ENCODE results near the gene TNFSF18.
A peak's percentile ranks its signal among the peaks of the same experiment; 100 is the strongest.

TNFSF18 gene

GRCh38 chr1:173042806-173043205 is 7.9 kb downstream of the TNFSF18 start:
- TF ChIP-seq CTCF (conservative IDR thresholded peaks at IDR 0.05; ENCODE audit: low read depth, low read length), result no peak
- H3K4me3 ChIP-seq (ENCODE audit: low read depth, low read length), result no peak overlapping the region
- peak; percentile 63 for DNase-seq (ENCODE audit: low read depth)

GRCh38 chr1:173039626-173040025 is 11.1 kb downstream of the TNFSF18 start:
- no peak for DNase-seq (ENCODE audit: low read depth)
- no peak overlapping the region for H3K4me3 ChIP-seq (ENCODE audit: low read depth, low read length)

DNA sequence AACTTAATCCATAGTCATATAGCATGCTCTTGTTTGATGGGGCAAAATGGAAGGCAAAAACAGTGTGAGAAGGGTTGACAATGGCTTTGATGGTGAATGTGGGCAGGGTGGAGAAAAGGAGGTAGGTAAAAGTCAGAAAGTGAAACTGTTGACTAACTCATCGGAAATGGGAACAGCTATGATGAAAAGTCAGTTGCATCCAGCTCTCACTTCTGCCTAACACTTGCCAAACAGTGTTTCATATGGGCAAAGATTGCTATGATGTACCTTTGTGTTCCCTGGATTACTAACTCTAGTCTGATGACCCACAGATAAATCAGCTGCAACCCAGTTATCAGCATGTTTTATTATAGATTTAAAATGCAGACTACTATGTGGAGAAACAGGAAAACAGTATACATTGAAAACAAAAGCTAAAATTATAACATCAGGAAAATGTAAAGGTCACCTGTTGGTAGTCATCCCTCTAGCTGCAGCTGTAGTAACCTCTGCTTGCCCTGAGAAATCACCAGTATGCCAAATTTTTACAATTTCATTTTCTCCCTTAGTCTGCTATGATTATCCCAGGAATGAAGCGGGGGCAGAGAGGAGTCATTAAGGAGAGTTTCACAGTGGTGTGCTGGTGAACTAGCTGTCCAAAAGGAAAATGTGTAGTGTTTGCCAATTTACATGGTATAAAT is 11.7 kb downstream of the TNFSF18 start:
- no peak overlapping the region for H3K4me3 ChIP-seq (ENCODE audit: low read depth, low read length)
- TF ChIP-seq CTCF (conservative IDR thresholded peaks at IDR 0.05; ENCODE audit: low read depth, low read length), result no peak
- DNase-seq (ENCODE audit: low read depth), result no peak

More at GRCh38 chr1:173039626-173040025, 11.1 kb downstream of the TNFSF18 start:
- no peak for TF ChIP-seq CTCF (conservative IDR thresholded peaks at IDR 0.05; ENCODE audit: low read depth, low read length)

DNA sequence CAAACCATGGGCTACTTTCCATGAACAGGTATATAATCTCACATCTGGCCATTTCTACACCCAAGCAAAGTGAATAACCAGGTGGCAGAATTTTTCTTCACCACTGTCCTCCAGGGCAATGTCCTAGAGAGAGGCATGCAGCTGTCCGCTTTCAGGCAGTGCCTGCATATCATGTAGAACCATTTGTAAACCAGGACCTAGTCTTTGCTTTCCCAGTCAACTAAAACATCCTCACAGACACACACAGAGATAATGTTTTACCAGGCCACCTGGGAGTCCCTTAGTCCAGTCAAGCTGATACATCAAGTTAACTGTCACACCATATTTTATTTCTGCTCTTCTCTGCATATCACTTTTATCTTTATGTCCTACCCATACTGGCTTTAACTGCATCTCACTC is 26.2 kb downstream of the TNFSF18 start:
- H3K4me3 ChIP-seq (ENCODE audit: low read depth, low read length), result no peak overlapping the region
- no peak for TF ChIP-seq CTCF (conservative IDR thresholded peaks at IDR 0.05; ENCODE audit: low read depth, low read length)
- no peak for DNase-seq (ENCODE audit: low read depth)

DNA sequence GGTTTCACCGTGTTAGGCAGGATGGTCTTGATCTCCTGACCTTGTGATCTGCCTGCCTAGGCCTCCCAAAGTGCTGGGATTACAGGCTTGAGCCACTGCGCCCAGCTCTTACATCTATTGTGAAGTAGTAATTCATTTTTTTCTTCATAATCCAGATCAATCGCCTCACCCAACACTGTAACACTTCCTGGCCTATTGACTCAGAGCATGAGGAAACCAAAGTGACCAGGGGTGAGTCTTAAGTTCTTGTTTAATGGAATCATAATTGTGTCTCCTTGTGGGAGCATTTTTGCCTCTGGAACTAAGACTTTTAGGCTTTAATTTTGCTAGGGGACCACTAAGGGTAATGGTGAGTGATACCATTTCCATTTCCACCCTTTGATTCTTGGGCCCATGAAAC is 27.4 kb downstream of the TNFSF18 start:
- TF ChIP-seq CTCF (conservative IDR thresholded peaks at IDR 0.05; ENCODE audit: low read depth, low read length), result no peak
- DNase-seq (ENCODE audit: low read depth), result no peak

DNA sequence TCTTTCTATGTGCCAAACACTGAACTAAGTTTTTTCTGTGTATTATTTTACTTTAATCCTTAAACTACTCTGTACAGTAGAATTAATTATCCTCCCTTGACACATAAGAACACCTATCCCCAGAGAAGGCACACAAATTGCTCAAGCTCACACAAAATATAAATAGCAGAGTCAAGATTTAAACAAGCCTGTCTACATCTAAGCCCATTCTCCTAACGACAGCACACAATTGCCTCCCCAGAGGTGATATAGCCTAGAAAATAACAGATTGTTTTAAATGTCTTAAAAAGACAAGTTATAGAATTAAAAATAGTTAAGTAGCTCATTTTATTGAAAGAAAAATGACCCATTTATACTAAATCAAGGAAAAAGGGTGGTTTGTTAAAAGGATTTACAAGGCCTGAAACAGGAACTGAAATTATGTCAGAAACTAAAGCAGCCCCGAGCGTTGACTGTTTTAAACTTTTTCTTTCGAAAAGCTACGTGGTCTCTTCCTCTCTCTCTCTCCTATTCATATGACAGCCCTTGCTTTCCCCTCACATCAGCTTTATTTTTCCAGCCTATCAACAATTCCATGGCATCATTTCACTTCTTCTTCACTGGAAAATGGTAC is 30.5 kb downstream of the TNFSF18 start:
- TF ChIP-seq CTCF (conservative IDR thresholded peaks at IDR 0.05; ENCODE audit: low read depth, low read length), result no peak
- DNase-seq (ENCODE audit: low read depth), result no peak
- no peak overlapping the region for H3K4me3 ChIP-seq (ENCODE audit: low read depth, low read length)

More for the DNA sequence above, 27.4 kb downstream of the TNFSF18 start:
- H3K4me3 ChIP-seq (ENCODE audit: low read depth, low read length), result no peak overlapping the region

- no peak overlapping the region for H3K4me3 ChIP-seq (ENCODE audit: low read depth, low read length)
- no peak for TF ChIP-seq CTCF (conservative IDR thresholded peaks at IDR 0.05; ENCODE audit: low read depth, low read length)
- no peak for DNase-seq (ENCODE audit: low read depth)
These were observed 32.9 kb downstream of the TNFSF18 start for GRCh38 chr1:173017792-173018191.
